Pancreas (tissue), 10 donors: ENCODE measurements around the gene CX3CL1. TPM values are rescaled to one million over a fixed set of nuclear protein-coding genes. Genes with fewer than 3 reads are reported as not detected.

Experiments used
- ATAC-seq, 4 donors: fragments of 200-7000 bp; cut with Tn5 transposase; one replicate each; pipeline versions ENCODE4 v1.8.0 to v1.9.1; 2020; ENCODE audit warnings: mild to moderate bottlenecking in 4 of 4, moderate library complexity in 4 of 4
- DNase-seq, 6 donors: peaks; one replicate each; pipeline ENCODE4 v3.0.0-alpha.2; 2020
- FAIRE-seq: peaks from 2 replicates; lab custom pipeline; 2012; peaks lifted over from hg19 to GRCh38; lab: Jason Lieb, UNC
- H3K27ac ChIP-seq, 4 donors: fragments of 200-600 bp; sonication (generic); 1 replicate in 3 of 4; 2 replicates in 1 of 4; pipeline versions ENCODE4 v1.5.0 to v1.8.0; 2020
- H3K27me3 ChIP-seq, 4 donors: fragments of 200-600 bp; one replicate each; pipeline ENCODE4 v1.8.0; 2021
- H3K36me3 ChIP-seq, 3 donors: fragments of 200-600 bp; sonication (generic) in 1 of 3; one replicate each; pipeline versions ENCODE4 v1.5.0 to v1.8.0; 2020 to 2021
- H3K4me1 ChIP-seq, 3 donors: fragments of 200-600 bp; one replicate each; pipeline ENCODE4 v1.8.0; 2021
- H3K4me3 ChIP-seq, 4 donors: fragments of 200-600 bp; sonication (generic) in 2 of 4; one replicate each; pipeline versions ENCODE4 v1.5.0 to v1.8.0; 2020 to 2021
- H3K9me3 ChIP-seq, 4 donors: fragments of 200-600 bp; one replicate each; pipeline ENCODE4 v1.8.0; 2021
- CTCF ChIP-seq, 4 donors: fragments of 200-600 bp; sonication (generic) in 3 of 4; IDR thresholded peaks; one replicate each; pipeline versions ENCODE4 v1.5.0 to v1.8.0; 2021; ENCODE audit warnings: antibody characterized with exemption in 4 of 4
- WGBS, 2 donors: extraction: QIAGEN DNeasy Blood & Tissue Kit; methylation state at CpG; one replicate each; pipeline ENCODE4 v1.1.7; 2013; 5-methylcytosine and 5-hydroxymethylcytosine counted together
- intact Hi-C, 3 donors: fragments of 100-400 bp; cut with DNase I; formaldehyde crosslinking; loops; one replicate each; pipeline versions ENCODE4 v1.11.1 to v1.14.2; 2022
- polyA plus RNA-seq, 2 donors: library from polyadenylated mRNA; stranded (reverse); fragments of 200-250 nt; gene quantifications; one replicate each; pipeline ENCODE4 v1.2.3, GENCODE V29; 2013
- total RNA-seq, 6 donors: library from RNA; stranded (reverse); fragmentation: NEBNext Ultra II Directional in 4 of 6; extraction: Animal tissue kit (Norgen Biotek cat#: 25700) in 4 of 6; gene quantifications; one replicate each; pipeline versions ENCODE4 v1.2.1 to v1.2.4, GENCODE V29; 2021 to 2023
- donor health status: healthy with polysubstance abuse.
- donor health status: DM: no; HTN: no; CAD: no; lungs with moderate emphysema.
- donor health status: DM: no; HTN: no; CAD: no.
- donor health status: control.
- donor health status: control.
- donor health status: Bipolar disorder and iron deficiency.
- donor health status: DM: yes; HTN: yes; CAD: no.
- donor health status: DM: no; HTN: no; CAD: no.
- donor health status: DM: no; HTN: no; CAD: no.
- donor health status: DM: yes; HTN: yes; CAD: no.

The CX3CL1 gene
- total and polyA plus RNA-seq, 8 donors: 4.6 to 21.3 (median 7.4) TPM

- no peak for TF ChIP-seq CTCF (IDR thresholded peaks at IDR 0.05)
- Histone ChIP-seq H3K36me3 (no peaks in the 10 kb centered on the region), H3K27me3 (no peaks in the 10 kb centered on the region), H3K4me1 (no peaks in the 10 kb centered on the region), H3K27ac (no peak overlapping the region), H3K9me3 (no peaks in the 10 kb centered on the region), H3K4me3 (no peak overlapping the region)
- intact Hi-C loops: no loop called here
- ATAC-seq (no peak), DNase-seq (no peak), FAIRE-seq (no peak)
- WGBS, 2 donors: 74 to 88% methylated on average over 5 of the region's 5 CpGs
Observed at GRCh38 chr16:57385083-57385482, 12.8 kb downstream of the CX3CL1 start.

- WGBS, 2 donors: 81 to 87% methylated on average over 5 of the region's 5 CpGs
- no peak for FAIRE-seq
- intact Hi-C loops: no loop called here
Observed at GRCh38 chr16:57386381-57386951, 14.2 kb downstream of the CX3CL1 start.

GRCh38 chr16:57387598-57388354 is 15.5 kb downstream of the CX3CL1 start:
- H3K4me1 ChIP-seq: no peaks in the 10 kb centered on the region
- H3K4me3 ChIP-seq: no peak overlapping the region
- no peak for DNase-seq
- WGBS, 2 donors: 69 to 86% methylated on average over 3 of the region's 3 CpGs
- no peak for TF ChIP-seq CTCF (IDR thresholded peaks at IDR 0.05)
- H3K36me3 ChIP-seq: no peaks in the 10 kb centered on the region
- FAIRE-seq: no peak
- H3K27me3 ChIP-seq: no peaks in the 10 kb centered on the region
- no peak for ATAC-seq
- H3K9me3 ChIP-seq: no peaks in the 10 kb centered on the region
- intact Hi-C loops: no loop called here
- H3K27ac ChIP-seq: peak overlapping the region in 1 of 4 donors; percentile 29

More at GRCh38 chr16:57386381-57386951, 14.2 kb downstream of the CX3CL1 start:
- no peak overlapping the region for H3K4me3 ChIP-seq
- H3K9me3 ChIP-seq: no peaks in the 10 kb centered on the region
- no peak for TF ChIP-seq CTCF (IDR thresholded peaks at IDR 0.05)
- peak in 1 of 4 donors; percentile 15 for ATAC-seq
- no peak overlapping the region for H3K27ac ChIP-seq
- no peaks in the 10 kb centered on the region for H3K27me3 ChIP-seq
- DNase-seq: no peak
- H3K4me1 ChIP-seq: no peaks in the 10 kb centered on the region
- no peaks in the 10 kb centered on the region for H3K36me3 ChIP-seq

- no peak for TF ChIP-seq CTCF (IDR thresholded peaks at IDR 0.05)
- intact Hi-C loops: no loop called here
- FAIRE-seq (no peak), ATAC-seq (peak; percentile 21 to 49 (median 34)), DNase-seq (no peak)
- H3K4me1 ChIP-seq: peaks cover 0 to 2% (median 0%) of the 10 kb centered on the region in 3 donors
- H3K4me3 ChIP-seq: no peak overlapping the region
- no peaks in the 10 kb centered on the region for H3K27me3 ChIP-seq
- no peaks in the 10 kb centered on the region for H3K9me3 ChIP-seq
- 47 to 55% methylated on average over 7 of the region's 7 CpGs for WGBS, 2 donors
- H3K27ac ChIP-seq: peak overlapping the region in 1 of 4 donors; percentile 29
- H3K36me3 ChIP-seq: no peaks in the 10 kb centered on the region
Observed at GRCh38 chr16:57388359-57389086, 16.2 kb downstream of the CX3CL1 start.
